Ovary (tissue), 9 donors: Measurements from ENCODE around the gene MPRIP. TPM values are rescaled to one million over a fixed set of nuclear protein-coding genes. Genes with fewer than 3 reads are reported as not detected.

Experiments
- DNase-seq, 5 donors: peaks; one replicate each; pipeline ENCODE4 v3.0.0-alpha.2; 2019 to 2020
- H3K27ac ChIP-seq, 2 donors: fragments of 200-600 bp; one replicate each; pipeline versions ENCODE4 v1.5.1 to v1.8.0; 2019 to 2022
- H3K27me3 ChIP-seq: fragments of 200-600 bp; one replicate; pipeline ENCODE4 v1.8.0; 2022
- H3K36me3 ChIP-seq: fragments of 200-600 bp; sonication (generic); one replicate; pipeline ENCODE4 v1.5.1; 2019
- H3K4me1 ChIP-seq: one replicate; pipeline ENCODE4 v1.8.1; 2013; ENCODE audit warnings: mild to moderate bottlenecking, moderate library complexity; ENCODE audit not compliant: insufficient read depth
- H3K4me3 ChIP-seq: fragments of 200-600 bp; sonication (generic); one replicate; pipeline ENCODE4 v1.5.1; 2017
- H3K9me3 ChIP-seq, 2 donors: fragments of 200-600 bp in 1 of 2; sonication (generic) in 1 of 2; one replicate each; pipeline versions ENCODE4 v1.5.1 to v1.8.1; 2013 to 2019; ENCODE audit warnings: mild to moderate bottlenecking in 1 of 2, moderate library complexity in 1 of 2
- EP300 ChIP-seq: sonication (generic); formaldehyde crosslinking; IDR thresholded peaks from one replicate; pipeline ENCODE4 v1.6.1; 2017; ENCODE audit warnings: antibody characterized with exemption
- POLR2A ChIP-seq: fragments of 450-650 bp; IDR thresholded peaks from one replicate; pipeline ENCODE4 v1.6.1; 2017; ENCODE audit warnings: antibody characterized with exemption, mild to moderate bottlenecking, moderate library complexity
- WGBS, 3 donors: extraction: QIAGEN DNeasy Blood & Tissue Kit in 1 of 3; methylation state at CpG; one replicate each; pipeline versions ENCODE4 v1.1.5 to v1.1.7; 2013 to 2017; 5-methylcytosine and 5-hydroxymethylcytosine counted together
- intact Hi-C, 4 donors: fragments of 100-400 bp; cut with DNase I; formaldehyde crosslinking; loops; one replicate each; pipeline versions ENCODE4 v1.11.0 to v1.15.1; 2022 to 2023
- polyA plus RNA-seq, 2 donors: library from polyadenylated mRNA; stranded (reverse); fragments of 200-250 nt in 1 of 2; fragments of 350-450 nt in 1 of 2; fragmentation: Illumina TruSeq in 1 of 2; extraction: RNeasy Lipid Tissue Mini Kit (QIAGEN cat#74804) in 1 of 2; gene quantifications; one replicate each; pipeline ENCODE4 v1.2.3, GENCODE V29; 2013 to 2014
- total RNA-seq, 7 donors: library from RNA; depleted of rRNA in 2 of 7; stranded (reverse); fragments of >200 nt in 2 of 7; fragmentation: NEBNext Ultra II Directional in 3 of 7; extraction: Animal tissue kit (Norgen Biotek cat#: 25700) in 3 of 7; gene quantifications; one replicate each; pipeline versions ENCODE4 v1.1.0 to v1.2.4, GENCODE V29; 2016 to 2023
- TF ChIP-seq, protein P1 (sequence below), 3 donors: fragments of 450-650 bp in 2 of 3; fragments of 200-600 bp in 1 of 3; IDR thresholded peaks; one replicate each; pipeline versions ENCODE4 v1.5.1 to v1.8.0; 2016 to 2022; ENCODE audit warnings: antibody characterized with exemption in 3 of 3, mild to moderate bottlenecking in 1 of 3
- donor health status: DM: no; HTN: no; CAD: no; lungs with moderate emphysema.
- donor health status: DM: no; HTN: no; CAD: no.
- donor health status: Bipolar disorder and iron deficiency.
- donor health status: DM: yes; HTN: yes; CAD: no.
- donor health status: DM: no; HTN: no; CAD: no.
- donor health status: DM: yes; HTN: yes; CAD: no.

Gene MPRIP
- total and polyA plus RNA-seq, 9 donors, result 72.3 to 256 (median 202) TPM

GRCh38 chr17:17060001-17060922 lies 18.0 kb downstream of the MPRIP start:
- peaks cover 33% of the 10 kb centered on the region for H3K4me1 ChIP-seq
- no peak for TF ChIP-seq EP300
- TF ChIP-seq POLR2A, result no peak
- TF ChIP-seq, protein P1, sequence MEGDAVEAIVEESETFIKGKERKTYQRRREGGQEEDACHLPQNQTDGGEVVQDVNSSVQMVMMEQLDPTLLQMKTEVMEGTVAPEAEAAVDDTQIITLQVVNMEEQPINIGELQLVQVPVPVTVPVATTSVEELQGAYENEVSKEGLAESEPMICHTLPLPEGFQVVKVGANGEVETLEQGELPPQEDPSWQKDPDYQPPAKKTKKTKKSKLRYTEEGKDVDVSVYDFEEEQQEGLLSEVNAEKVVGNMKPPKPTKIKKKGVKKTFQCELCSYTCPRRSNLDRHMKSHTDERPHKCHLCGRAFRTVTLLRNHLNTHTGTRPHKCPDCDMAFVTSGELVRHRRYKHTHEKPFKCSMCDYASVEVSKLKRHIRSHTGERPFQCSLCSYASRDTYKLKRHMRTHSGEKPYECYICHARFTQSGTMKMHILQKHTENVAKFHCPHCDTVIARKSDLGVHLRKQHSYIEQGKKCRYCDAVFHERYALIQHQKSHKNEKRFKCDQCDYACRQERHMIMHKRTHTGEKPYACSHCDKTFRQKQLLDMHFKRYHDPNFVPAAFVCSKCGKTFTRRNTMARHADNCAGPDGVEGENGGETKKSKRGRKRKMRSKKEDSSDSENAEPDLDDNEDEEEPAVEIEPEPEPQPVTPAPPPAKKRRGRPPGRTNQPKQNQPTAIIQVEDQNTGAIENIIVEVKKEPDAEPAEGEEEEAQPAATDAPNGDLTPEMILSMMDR (IDR thresholded peaks at IDR 0.05), result no peak
- 58 to 69% (median 67%) methylated on average over 8 to 10 of the region's 10 CpGs for WGBS, 3 donors
- intact Hi-C loops, result no loop called here
- H3K27ac ChIP-seq, result no peak overlapping the region
- H3K9me3 ChIP-seq, result no peaks in the 10 kb centered on the region
- H3K27me3 ChIP-seq, result no peaks in the 10 kb centered on the region
- no peak overlapping the region for H3K4me3 ChIP-seq
- no peaks in the 10 kb centered on the region for H3K36me3 ChIP-seq
- DNase-seq, result peak in 1 of 5 donors; percentile 22

DNA sequence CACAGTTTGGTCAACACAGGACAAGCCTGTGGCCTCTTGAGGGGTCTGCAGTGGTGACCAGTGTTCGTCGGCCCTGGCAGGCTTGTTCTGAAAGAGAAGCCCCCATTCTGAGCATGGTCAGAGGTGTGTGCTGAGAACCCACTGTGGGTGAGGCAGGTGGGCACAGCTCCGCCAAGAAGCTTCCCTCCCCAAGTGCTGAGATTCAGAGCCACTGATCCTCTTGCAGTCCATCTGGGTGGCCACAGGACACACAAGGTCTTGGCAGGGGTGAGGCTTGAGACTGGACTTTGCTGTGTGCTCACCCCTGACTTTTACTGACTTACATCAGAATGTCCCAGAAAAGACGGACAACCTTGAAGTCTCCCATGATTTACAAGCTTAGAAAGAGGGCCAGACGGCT lies 18.7 kb downstream of the MPRIP start:
- Histone ChIP-seq H3K27ac (no peak overlapping the region), H3K36me3 (no peaks in the 10 kb centered on the region), H3K9me3 (no peaks in the 10 kb centered on the region), H3K27me3 (no peaks in the 10 kb centered on the region), H3K4me1 (peaks cover 28% of the 10 kb centered on the region), H3K4me3 (no peak overlapping the region)
- intact Hi-C loops, result no loop called here
- TF ChIP-seq EP300, result no peak
- TF ChIP-seq POLR2A, result no peak
- TF ChIP-seq, protein P1 (IDR thresholded peaks at IDR 0.05), result no peak
- 82 to 92% (median 87%) methylated on average over 5 of the region's 5 CpGs for WGBS, 3 donors
- DNase-seq, result peak in 1 of 5 donors; percentile 12

GRCh38 chr17:17061516-17061915 lies 19.3 kb downstream of the MPRIP start:
- Histone ChIP-seq H3K36me3 (no peaks in the 10 kb centered on the region), H3K27ac (no peak overlapping the region), H3K9me3 (no peaks in the 10 kb centered on the region), H3K4me3 (no peak overlapping the region), H3K27me3 (no peaks in the 10 kb centered on the region), H3K4me1 (peaks cover 27% of the 10 kb centered on the region)
- intact Hi-C loops, result no loop called here
- peak in 1 of 5 donors; percentile 25 for DNase-seq
- TF ChIP-seq POLR2A (no peak), EP300 (no peak)
- TF ChIP-seq, protein P1 (IDR thresholded peaks at IDR 0.05), result no peak
- 72 to 85% (median 76%) methylated on average over 3 of the region's 3 CpGs for WGBS, 3 donors

- Histone ChIP-seq H3K4me3 (no peak overlapping the region), H3K27ac (no peak overlapping the region), H3K27me3 (no peaks in the 10 kb centered on the region), H3K36me3 (no peaks in the 10 kb centered on the region), H3K9me3 (no peaks in the 10 kb centered on the region), H3K4me1 (peaks cover 25% of the 10 kb centered on the region)
- 68 to 80% (median 72%) methylated on average over 11 of the region's 11 CpGs for WGBS, 3 donors
- peak in 2 of 5 donors; percentile 19 to 38 for DNase-seq
- TF ChIP-seq EP300 (no peak), POLR2A (no peak)
- TF ChIP-seq, protein P1 (IDR thresholded peaks at IDR 0.05), result no peak
- intact Hi-C loops, result no loop called here
Measured at GRCh38 chr17:17062356-17062755, 20.1 kb downstream of the MPRIP start.
